ENCODE measurements around the gene CAPZA1.
"Not testable (repeated sequence)": the region's sequence is repeated elsewhere in the genome, so short reads cannot be mapped to it uniquely, and the experiment has no call there.

CAPZA1 gene

GRCh38 chr1:112603012-112603411, 16.6 kb upstream of the CAPZA1 start:
- Histone ChIP-seq H3K36me3 (peaks cover 52% of the 10 kb centered on the region), H3K9ac (no peak overlapping the region), H3K4me3 (no peak overlapping the region), H3K4me1 (no peaks in the 10 kb centered on the region), H3K4me2 (no peak overlapping the region), H4K20me1 (no peaks in the 10 kb centered on the region), H3K9me3 (no peaks in the 10 kb centered on the region), H3K27ac (no peak overlapping the region), H3K27me3 (no peaks in the 10 kb centered on the region)
- no peak for TF ChIP-seq Cebpa-rat (IDR thresholded peaks at IDR 0.05)

- H3K36me3 ChIP-seq, result peaks cover 54% of the 10 kb centered on the region
These were observed 16.1 kb upstream of the CAPZA1 start for GRCh38 chr1:112603541-112603940.

DNA sequence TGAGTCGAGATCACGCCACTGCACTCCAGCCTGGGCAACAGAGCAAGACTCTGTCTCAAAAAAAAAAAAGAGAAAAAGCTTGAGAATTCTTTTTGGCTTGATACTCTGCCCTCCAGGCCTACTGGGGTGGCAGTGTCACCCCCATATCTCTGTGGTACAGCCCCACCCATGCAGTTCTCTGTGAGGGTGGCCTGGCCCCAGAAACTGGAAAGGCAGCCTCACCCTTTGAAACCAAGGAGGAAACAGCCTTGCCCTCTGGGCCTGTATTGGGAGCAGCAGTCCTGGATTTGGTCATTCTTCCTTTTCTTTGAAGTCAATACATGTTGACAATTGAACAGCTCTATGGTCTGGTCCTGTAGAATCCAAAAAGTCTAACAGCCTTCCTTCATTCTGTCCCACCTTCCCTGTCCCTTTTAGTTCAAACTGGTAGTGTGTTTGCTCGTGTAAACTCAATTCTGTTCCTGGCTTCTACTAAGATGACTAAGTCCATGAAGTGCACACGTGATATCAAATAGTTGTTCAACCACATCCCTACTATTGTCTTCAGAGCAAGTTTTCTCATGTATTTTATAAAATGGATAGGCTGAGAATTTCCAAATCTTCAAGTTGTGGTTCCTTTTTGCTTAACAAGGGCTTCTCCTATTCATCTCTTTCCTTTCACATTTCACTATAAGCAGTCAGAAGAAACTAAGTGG, 13.9 kb upstream of the CAPZA1 start:
- peaks cover 67% of the 10 kb centered on the region for H3K36me3 ChIP-seq
- TF ChIP-seq Cebpa-rat (IDR thresholded peaks at IDR 0.05), result no peak
- H3K9ac ChIP-seq, result no peak overlapping the region
- H3K27ac ChIP-seq, result no peak overlapping the region
- H3K9me3 ChIP-seq, result no peaks in the 10 kb centered on the region
- no peaks in the 10 kb centered on the region for H4K20me1 ChIP-seq
- H3K27me3 ChIP-seq, result no peaks in the 10 kb centered on the region
- H3K4me3 ChIP-seq, result no peak overlapping the region
- no peak overlapping the region for H3K4me2 ChIP-seq
- H3K4me1 ChIP-seq, result no peaks in the 10 kb centered on the region

More at GRCh38 chr1:112603541-112603940, 16.1 kb upstream of the CAPZA1 start:
- H3K9ac ChIP-seq, result no peak overlapping the region
- H3K9me3 ChIP-seq, result no peaks in the 10 kb centered on the region
- no peak for TF ChIP-seq Cebpa-rat (IDR thresholded peaks at IDR 0.05)
- H4K20me1 ChIP-seq, result no peaks in the 10 kb centered on the region
- no peak overlapping the region for H3K4me3 ChIP-seq
- H3K4me1 ChIP-seq, result no peaks in the 10 kb centered on the region
- no peaks in the 10 kb centered on the region for H3K27me3 ChIP-seq
- no peak overlapping the region for H3K27ac ChIP-seq
- H3K4me2 ChIP-seq, result no peak overlapping the region

DNA sequence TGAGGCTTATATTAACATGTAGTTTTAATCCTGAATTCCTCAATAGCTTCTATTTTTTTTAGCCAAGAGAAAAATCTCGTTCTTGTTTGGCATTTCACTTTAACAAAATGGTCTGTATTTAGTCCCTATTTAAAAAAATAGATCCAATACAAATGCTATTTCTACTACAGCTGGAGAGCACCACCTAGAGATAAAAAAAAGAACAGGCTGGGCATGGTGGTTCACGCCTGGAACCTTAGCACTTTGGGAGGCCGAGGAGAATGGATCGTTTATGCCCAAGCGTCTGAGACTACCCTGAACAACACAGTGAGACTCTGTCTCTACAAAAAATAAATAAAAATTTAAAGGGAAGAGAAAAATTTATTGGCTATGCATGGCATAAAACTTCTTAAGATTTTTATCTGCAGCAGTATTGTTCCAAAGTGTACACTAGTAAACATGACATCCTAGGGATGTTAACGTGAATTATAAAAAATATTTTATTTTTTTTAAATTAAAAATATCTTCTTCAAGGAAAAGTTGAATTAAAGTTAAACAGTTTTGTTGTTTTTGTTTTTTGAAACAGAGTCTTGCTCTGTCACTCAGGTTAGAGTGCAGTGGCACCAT, 5.1 kb upstream of the CAPZA1 start:
- Histone ChIP-seq H3K36me3 (peaks cover 37% of the 10 kb centered on the region), H3K9me3 (no peaks in the 10 kb centered on the region), H4K20me1 (no peaks in the 10 kb centered on the region), H3K27me3 (no peaks in the 10 kb centered on the region), H3K27ac (no peak overlapping the region), H3K4me1 (peaks cover 11% of the 10 kb centered on the region), H3K4me3 (no peak overlapping the region), H3K4me2 (no peak overlapping the region), H3K9ac (no peak overlapping the region)
- no peak for TF ChIP-seq Cebpa-rat (IDR thresholded peaks at IDR 0.05)

DNA sequence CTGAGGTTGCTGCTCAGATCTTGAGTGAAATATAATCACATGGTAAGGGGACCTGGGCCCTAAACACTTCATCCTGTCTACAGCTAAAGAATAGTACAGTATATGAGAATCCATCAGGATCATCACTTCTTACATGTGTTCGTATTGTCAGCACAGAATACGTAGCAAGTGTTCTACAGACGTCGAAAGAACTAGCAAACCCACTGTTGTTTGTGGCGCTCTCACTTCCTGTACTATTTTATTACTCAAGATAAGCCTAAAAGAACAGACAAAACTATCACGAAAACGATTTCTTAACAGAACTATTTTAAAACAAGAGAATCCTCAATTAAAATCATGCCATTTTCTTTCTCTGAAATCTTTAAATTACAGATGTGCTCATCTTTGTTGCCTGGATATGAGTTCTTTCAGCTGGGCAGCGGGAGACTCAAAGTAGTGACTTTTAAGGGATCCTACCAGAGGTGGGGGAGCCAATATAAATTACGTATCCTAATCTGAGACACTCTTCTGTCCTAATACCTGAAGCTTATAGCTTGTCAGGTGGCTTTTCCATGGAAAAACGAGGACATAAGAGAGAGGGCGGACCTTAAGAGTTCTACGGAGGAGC, 1.4 kb upstream of the CAPZA1 start:
- peaks cover 38% of the 10 kb centered on the region for H3K4me1 ChIP-seq
- H3K4me2 ChIP-seq, result peak overlapping the region; percentile 84
- H3K4me3 ChIP-seq, result peak overlapping the region; percentile 84
- no peaks in the 10 kb centered on the region for H3K27me3 ChIP-seq
- TF ChIP-seq Cebpa-rat (IDR thresholded peaks at IDR 0.05), result no peak
- H3K9me3 ChIP-seq, result no peaks in the 10 kb centered on the region
- H3K27ac ChIP-seq, result peak overlapping the region; percentile 98
- H3K9ac ChIP-seq, result peak overlapping the region; percentile 96
- peaks cover 16% of the 10 kb centered on the region for H3K36me3 ChIP-seq
- peaks cover 28% of the 10 kb centered on the region for H4K20me1 ChIP-seq

- Histone ChIP-seq H3K27me3 (no peaks in the 10 kb centered on the region), H3K9me3 (no peaks in the 10 kb centered on the region), H3K4me2 (peak within 1 kb of the TSS; percentile 84), H3K36me3 (peaks cover 17% of the 10 kb centered on the region), H4K20me1 (peaks cover 35% of the 10 kb centered on the region), H3K27ac (peak within 1 kb of the TSS; percentile 98), H3K4me3 (peak within 1 kb of the TSS; percentile 84), H3K9ac (peak within 1 kb of the TSS; percentile 96), H3K4me1 (peaks cover 38% of the 10 kb centered on the region)
- TF ChIP-seq Cebpa-rat (IDR thresholded peaks at IDR 0.05), result no peak
These were observed 713 bp upstream of the CAPZA1 start, which contains the start of gene ST7L for GRCh38 chr1:112618721-112619517. ST7L (minus strand) TSS chr1:112619141; CDS start chr1:112619113, 28 bp downstream.

GRCh38 chr1:112620377-112620695, 704 bp downstream of the CAPZA1 start:
- no peak for TF ChIP-seq Cebpa-rat (IDR thresholded peaks at IDR 0.05)
- H4K20me1 ChIP-seq, result peaks cover 50% of the 10 kb centered on the region
- H3K4me3 ChIP-seq, result peak overlapping the region; percentile 84
- H3K27ac ChIP-seq, result peak overlapping the region; percentile 98
- H3K4me1 ChIP-seq, result peaks cover 38% of the 10 kb centered on the region
- no peaks in the 10 kb centered on the region for H3K9me3 ChIP-seq
- H3K27me3 ChIP-seq, result no peaks in the 10 kb centered on the region
- H3K4me2 ChIP-seq, result peak overlapping the region; percentile 78
- peak overlapping the region; percentile 96 for H3K9ac ChIP-seq
- H3K36me3 ChIP-seq, result peaks cover 26% of the 10 kb centered on the region

DNA sequence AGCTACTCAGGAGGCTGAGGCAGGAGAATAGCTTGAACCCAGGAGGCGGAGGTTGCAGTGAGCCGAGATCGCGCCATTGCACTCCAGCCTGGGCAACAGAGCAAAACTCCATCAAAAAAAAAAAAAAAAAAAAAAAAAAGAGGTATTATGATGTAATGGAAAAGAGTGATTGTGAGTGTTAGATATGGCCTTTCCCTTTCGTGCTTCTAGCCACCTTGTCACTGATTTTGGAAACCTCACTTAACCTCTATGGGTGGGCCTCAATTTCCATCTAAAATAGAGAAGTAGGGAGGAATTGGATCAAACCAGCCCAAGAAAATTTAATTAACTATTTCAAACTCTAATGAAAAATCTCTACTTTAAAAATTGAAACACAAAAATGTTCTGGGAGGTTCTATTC, 4.9 kb downstream of the CAPZA1 start:
- H3K27me3 ChIP-seq, H3K27ac ChIP-seq, H3K4me3 ChIP-seq, H3K4me2 ChIP-seq, H3K9ac ChIP-seq, H3K9me3 ChIP-seq: not testable (repeated sequence)
- peaks cover 60% of the 10 kb centered on the region for H3K36me3 ChIP-seq
- peaks cover 91% of the 10 kb centered on the region for H4K20me1 ChIP-seq
- H3K4me1 ChIP-seq, result peaks cover 27% of the 10 kb centered on the region

DNA sequence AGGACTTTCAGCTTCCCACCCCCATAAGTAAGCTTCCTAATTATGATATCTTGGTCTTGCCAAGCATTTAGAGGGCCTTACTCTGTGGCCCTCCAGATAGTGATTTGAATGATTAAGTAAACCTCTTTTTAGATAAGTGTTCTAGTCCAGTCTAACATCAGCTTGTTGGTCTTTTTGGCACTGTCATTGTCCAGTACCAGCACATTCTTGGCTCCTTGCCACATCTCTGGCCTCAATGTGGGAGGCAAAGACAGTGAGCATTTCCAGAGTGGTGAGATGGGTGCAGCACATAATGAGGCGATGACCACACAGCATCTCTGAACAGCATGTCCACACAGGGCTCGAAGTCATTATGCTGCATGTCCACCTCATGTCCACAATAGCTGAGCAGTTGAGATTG, 6.1 kb downstream of the CAPZA1 start:
- Histone ChIP-seq H3K27me3 (no peaks in the 10 kb centered on the region), H3K4me3 (no peak overlapping the region), H3K27ac (no peak overlapping the region), H3K36me3 (peaks cover 72% of the 10 kb centered on the region), H3K9ac (no peak overlapping the region), H3K4me2 (no peak overlapping the region), H3K9me3 (no peaks in the 10 kb centered on the region), H4K20me1 (peaks cover 100% of the 10 kb centered on the region), H3K4me1 (peaks cover 24% of the 10 kb centered on the region)
- no peak for TF ChIP-seq Cebpa-rat (IDR thresholded peaks at IDR 0.05)

Measured in BLaER1 (cell line).